Peyer's patch (tissue), 4 donors: ENCODE data around the gene TBL3.

Experiments used
- CTCF ChIP-seq, 6 experiments: fragments of 450-650 bp in 4 of 6; fragments of 200-600 bp in 2 of 6; sonication (generic) in 1 of 6; IDR thresholded peaks; one replicate each; pipeline ENCODE4 v1.5.1; 2017 to 2019; ENCODE audit warnings: antibody characterized with exemption in 6 of 6, mild to moderate bottlenecking in 3 of 6, moderate library complexity in 1 of 6
- POLR2A ChIP-seq, 2 donors: fragments of 450-650 bp; IDR thresholded peaks; one replicate each; pipeline ENCODE4 v1.5.1; 2017; ENCODE audit warnings: antibody characterized with exemption in 2 of 2, mild to moderate bottlenecking in 2 of 2, moderate library complexity in 2 of 2

- no peak for TF ChIP-seq CTCF (IDR thresholded peaks at IDR 0.05)
- no peak for TF ChIP-seq POLR2A (IDR thresholded peaks at IDR 0.05)
These were observed 44.6 kb downstream of the TBL3 start for GRCh38 chr16:2016407-2016922.
